Raji (cell line): ENCODE measurements around the gene ATAD3A.
A peak's percentile ranks its signal among the peaks of the same experiment; 100 is the strongest.

Source experiments
- POLR2A ChIP-seq: IDR thresholded peaks from 2 replicates; pipeline ENCODE4 v1.6.1; 2011; ENCODE audit warnings: low read depth, low read length, control low read depth; ENCODE audit not compliant: insufficient read depth

ATAD3A gene

GRCh38 chr1:1561801-1562470 is 50.0 kb downstream of the ATAD3A start:
- no peak for TF ChIP-seq POLR2A

DNA sequence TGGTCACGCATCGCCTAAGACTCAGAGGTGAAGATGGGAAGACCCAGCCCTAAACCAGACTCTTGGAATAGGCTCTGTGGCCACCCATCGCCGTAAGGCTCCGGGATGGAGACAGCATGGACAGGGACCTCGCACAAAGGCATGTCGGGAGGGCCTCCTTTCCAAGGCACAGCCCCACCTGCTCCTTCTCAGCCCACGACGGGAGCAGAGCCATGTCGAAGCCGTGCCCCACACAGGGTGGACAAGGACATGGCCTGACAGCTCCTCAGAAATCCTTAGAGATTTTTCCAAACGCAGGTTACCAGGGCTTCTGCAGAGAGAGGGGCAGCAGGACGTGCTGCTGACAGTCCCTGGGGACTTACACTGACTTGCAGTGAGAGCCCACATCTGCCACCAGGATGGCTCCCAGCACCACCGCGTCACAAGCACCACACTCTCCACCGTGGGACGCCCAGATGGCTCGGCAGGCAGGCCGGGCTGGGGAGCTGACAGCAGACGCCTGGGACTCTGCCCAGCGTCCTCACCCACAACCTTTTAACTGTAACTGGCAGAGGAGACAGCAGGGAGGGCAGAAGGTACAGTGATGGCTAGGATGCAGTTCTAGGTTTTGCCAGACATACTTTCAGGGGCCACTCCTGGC is 50.7 kb downstream of the ATAD3A start:
- no peak for TF ChIP-seq POLR2A

DNA sequence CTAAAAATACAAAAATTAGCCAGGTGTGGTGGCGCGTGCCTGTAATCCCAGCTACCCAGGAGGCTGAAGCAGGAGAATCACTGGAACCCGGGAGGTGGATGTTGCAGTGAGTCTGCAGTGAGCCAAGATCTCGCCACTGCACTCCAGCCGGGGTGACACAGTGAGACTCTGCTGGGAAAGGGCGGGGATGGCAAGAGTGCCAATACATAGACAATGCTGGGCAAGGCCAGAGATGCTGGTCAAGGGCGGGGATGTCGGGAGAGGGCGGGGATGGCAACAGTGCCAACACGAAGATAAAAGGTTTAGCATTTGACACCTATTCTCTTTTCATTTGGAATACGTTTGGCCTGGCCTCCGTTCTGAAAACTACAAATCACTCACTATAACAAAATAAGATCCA is 51.7 kb downstream of the ATAD3A start:
- TF ChIP-seq POLR2A: no peak

DNA sequence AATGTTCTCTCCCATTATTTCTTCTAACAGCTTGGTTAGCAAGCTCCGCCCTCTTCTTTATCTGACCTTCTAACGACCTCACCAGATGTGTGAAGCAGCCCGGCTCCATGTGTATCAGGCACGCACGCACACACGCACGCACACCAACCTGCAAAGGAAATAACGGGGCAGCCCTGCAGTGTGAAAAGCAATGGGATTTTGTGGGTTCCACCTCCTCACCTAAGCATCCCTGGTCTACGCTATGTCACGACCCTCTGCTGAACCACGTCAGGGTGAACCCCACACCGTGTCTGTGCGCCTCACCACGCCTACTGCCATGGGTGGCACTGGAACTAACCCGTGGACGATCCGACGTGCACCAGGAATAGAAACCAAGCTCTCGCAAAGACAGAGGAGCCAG is 52.3 kb downstream of the ATAD3A start:
- no peak for TF ChIP-seq POLR2A

GRCh38 chr1:1565340-1565739 is 53.4 kb downstream of the ATAD3A start:
- TF ChIP-seq POLR2A: no peak

GRCh38 chr1:1567152-1567875 is 55.4 kb downstream of the ATAD3A start:
- no peak for TF ChIP-seq POLR2A

GRCh38 chr1:1567891-1568291 is 55.9 kb downstream of the ATAD3A start:
- TF ChIP-seq POLR2A: no peak

DNA sequence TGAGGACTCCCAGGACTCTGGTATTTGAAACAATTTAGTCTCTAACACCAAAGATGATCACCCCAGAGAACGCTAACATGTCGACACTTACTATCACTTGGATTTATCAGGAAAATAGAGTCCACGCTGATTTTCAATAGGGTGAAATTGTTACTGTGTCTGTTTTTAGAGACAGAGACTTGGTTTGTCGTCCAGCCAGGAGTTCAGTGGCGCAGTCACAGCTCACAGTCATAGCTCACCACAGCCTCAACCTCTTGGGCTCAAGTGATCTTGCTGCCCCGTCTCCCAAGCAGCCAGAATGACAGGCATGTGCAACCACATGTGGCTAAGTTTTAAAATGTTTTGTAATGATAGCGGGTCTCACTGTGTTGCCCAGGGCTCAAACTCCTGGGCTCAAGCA is 57.4 kb downstream of the ATAD3A start:
- no peak for TF ChIP-seq POLR2A

DNA sequence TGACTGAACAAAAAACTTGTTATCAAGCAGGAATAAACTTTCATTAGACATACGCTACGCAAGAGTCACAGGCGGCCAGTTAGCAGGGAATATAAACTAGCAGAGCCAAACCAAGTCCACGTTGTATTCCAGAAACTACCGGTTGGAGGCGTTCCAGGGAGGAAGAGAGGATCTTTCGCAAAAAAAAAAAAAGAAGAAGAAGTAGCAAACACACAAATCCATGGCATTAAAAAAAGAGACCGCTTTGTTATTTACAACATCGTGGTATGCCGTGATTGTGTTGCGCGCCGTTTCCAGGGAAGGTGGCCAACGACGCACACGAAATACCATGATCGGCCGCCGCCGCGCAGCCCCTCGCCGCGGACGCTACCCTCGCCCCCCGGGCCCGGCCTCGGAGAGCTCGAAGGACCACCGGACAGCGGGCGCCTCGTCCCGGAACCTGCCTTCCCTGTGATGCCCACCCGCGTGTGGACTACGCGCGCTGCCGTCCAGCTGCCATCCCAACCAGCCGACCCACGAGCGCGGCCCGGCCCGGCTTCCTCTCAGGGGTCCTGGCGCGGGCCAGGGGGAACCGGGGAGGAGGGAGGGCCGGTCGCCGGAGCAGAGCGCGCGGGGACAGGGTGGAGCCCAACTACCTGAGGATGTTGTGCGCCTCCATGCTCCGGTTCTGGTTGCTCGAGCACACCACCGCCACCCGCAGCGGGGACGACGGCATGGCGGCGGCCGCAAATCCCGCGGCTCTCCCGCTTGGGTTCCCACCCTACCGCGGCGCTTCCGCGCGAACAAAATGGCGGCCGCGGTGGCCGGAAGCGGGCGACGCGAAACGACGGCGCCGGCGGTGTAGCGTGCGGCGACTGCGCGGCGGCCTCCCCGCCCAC is 62.1 kb downstream of the ATAD3A start:
- no peak for TF ChIP-seq POLR2A

- peak; percentile 96 for TF ChIP-seq POLR2A
Measured at GRCh38 chr1:1574721-1575537, 63.0 kb downstream of the ATAD3A start, which contains the start of gene SSU72. SSU72 (minus strand) TSS chr1:1574863; CDS start chr1:1574557, 306 bp downstream.

- no peak for TF ChIP-seq POLR2A
Measured at GRCh38 chr1:1577367-1578011, 65.5 kb downstream of the ATAD3A start.

DNA sequence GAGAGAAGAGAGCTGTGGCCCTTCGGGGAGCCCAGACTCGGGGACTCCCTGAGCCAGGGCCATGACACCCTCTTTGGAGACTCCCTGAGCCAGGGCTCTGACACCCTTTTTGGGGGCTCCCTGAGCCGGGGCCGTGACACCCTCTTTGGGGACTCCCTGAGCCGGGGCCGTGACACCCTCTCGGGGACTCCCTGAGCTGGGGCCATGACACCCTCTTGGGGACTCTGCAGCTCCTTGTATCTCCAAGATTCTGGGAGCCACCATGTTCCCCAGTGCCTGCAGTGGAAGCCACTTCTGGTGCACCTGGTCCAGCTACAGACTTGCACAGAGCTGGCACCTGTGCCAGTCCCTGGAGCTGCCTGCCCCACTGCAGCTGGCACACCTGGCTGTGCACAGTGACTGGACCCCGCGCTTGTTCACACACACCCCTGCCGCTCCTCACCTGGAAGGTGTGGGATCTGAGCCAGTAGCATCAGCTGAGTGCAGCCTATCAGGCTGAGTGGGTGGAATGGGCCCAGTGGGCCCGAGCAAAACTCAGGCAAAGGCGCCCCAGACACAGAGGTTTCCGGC is 66.5 kb downstream of the ATAD3A start:
- TF ChIP-seq POLR2A: no peak

GRCh38 chr1:1582585-1583346 is 70.8 kb downstream of the ATAD3A start:
- no peak for TF ChIP-seq POLR2A
